Activated naive CD4-positive, alpha-beta T cell treated with anti-CD3 and anti-CD28 coated beads, Interleukin-2, amount 10 ng/mL, durations not matched to agents 7 days and 5 days (primary cell): Measurements from ENCODE around the gene BTBD9.
"Not testable (repeated sequence)": the region's sequence is repeated elsewhere in the genome, so short reads cannot be mapped to it uniquely, and the experiment has no call there.

ENCODE experiments used
- CTCF ChIA-PET: fragments of 350-600 bp; sonication (Branson Sonifier 250); formaldehyde crosslinking; loops from one replicate; lab custom pipeline; 2021; ENCODE audit warnings: antibody characterized with exemption; lab: Charles Lee
- DNase-seq: peaks from one replicate; pipeline ENCODE4 v3.0.0-alpha.2; 2020
- H3K27ac Mint-ChIP-seq: one replicate; pipeline ENCODE4 v1.8.0; 2021; ENCODE audit warnings: mild to moderate bottlenecking, moderate library complexity, mixed read lengths
- H3K27me3 Mint-ChIP-seq: one replicate; pipeline ENCODE4 v1.8.0; 2021; ENCODE audit warnings: mild to moderate bottlenecking, mixed read lengths
- H3K36me3 Mint-ChIP-seq: one replicate; pipeline ENCODE4 v1.8.0; 2021; ENCODE audit warnings: mixed read lengths
- H3K4me1 Mint-ChIP-seq: one replicate; pipeline ENCODE4 v1.8.0; 2021; ENCODE audit warnings: mixed read lengths
- H3K4me3 Mint-ChIP-seq: one replicate; pipeline ENCODE4 v1.8.0; 2021; ENCODE audit warnings: mild to moderate bottlenecking, moderate library complexity, mixed read lengths
- H3K9me3 Mint-ChIP-seq: one replicate; pipeline ENCODE4 v1.8.0; 2021; ENCODE audit warnings: mixed read lengths

The BTBD9 gene

GRCh38 chr6:38349795-38350194 lies 289.9 kb downstream of the BTBD9 start:
- no peak for DNase-seq
- no peaks in the 10 kb centered on the region for H3K4me1 Mint-ChIP-seq
- H3K4me3 Mint-ChIP-seq, result no peak overlapping the region
- no peak overlapping the region for H3K27ac Mint-ChIP-seq
- CTCF ChIA-PET, result no interaction called here
- no peaks in the 10 kb centered on the region for H3K27me3 Mint-ChIP-seq
- no peaks in the 10 kb centered on the region for H3K9me3 Mint-ChIP-seq
- no peaks in the 10 kb centered on the region for H3K36me3 Mint-ChIP-seq

- Mint-ChIP-seq H3K27me3 (no peaks in the 10 kb centered on the region), H3K36me3 (no peaks in the 10 kb centered on the region), H3K27ac (no peak overlapping the region), H3K9me3 (no peaks in the 10 kb centered on the region), H3K4me3 (no peak overlapping the region), H3K4me1 (no peaks in the 10 kb centered on the region)
- no peak for DNase-seq
- CTCF ChIA-PET, result no interaction called here
Measured at GRCh38 chr6:38349221-38349620, 290.5 kb downstream of the BTBD9 start.

- no peaks in the 10 kb centered on the region for H3K36me3 Mint-ChIP-seq
- CTCF ChIA-PET, result no interaction called here
- H3K4me1 Mint-ChIP-seq, result no peaks in the 10 kb centered on the region
- no peaks in the 10 kb centered on the region for H3K27me3 Mint-ChIP-seq
- H3K4me3 Mint-ChIP-seq, result no peak overlapping the region
- H3K9me3 Mint-ChIP-seq, result no peaks in the 10 kb centered on the region
- no peak for DNase-seq
- H3K27ac Mint-ChIP-seq, result no peak overlapping the region
Measured at GRCh38 chr6:38348371-38348770, 291.4 kb downstream of the BTBD9 start.

DNA sequence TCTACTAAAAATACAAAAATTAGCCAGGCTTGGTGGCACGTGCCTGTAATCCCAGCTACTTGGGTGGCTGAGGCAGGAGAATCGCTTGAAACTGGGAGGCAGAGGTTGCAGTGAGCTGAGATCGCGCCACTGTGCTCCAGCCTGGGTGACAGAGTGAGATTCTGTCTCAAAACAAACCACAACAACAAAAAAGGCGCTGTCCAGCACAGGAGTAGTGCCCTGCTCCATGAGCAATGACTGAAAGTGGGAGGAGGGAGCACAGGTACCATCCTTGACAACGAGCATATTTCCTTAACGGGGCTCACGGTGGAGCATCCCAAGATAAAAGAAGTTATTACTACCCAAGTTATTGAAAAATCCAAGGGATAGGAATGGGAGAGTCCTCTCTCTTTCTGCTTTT lies 291.9 kb downstream of the BTBD9 start:
- H3K27me3 Mint-ChIP-seq, DNase-seq, H3K9me3 Mint-ChIP-seq, H3K27ac Mint-ChIP-seq, H3K4me3 Mint-ChIP-seq, CTCF ChIA-PET, H3K4me1 Mint-ChIP-seq, H3K36me3 Mint-ChIP-seq: not testable (repeated sequence)

DNA sequence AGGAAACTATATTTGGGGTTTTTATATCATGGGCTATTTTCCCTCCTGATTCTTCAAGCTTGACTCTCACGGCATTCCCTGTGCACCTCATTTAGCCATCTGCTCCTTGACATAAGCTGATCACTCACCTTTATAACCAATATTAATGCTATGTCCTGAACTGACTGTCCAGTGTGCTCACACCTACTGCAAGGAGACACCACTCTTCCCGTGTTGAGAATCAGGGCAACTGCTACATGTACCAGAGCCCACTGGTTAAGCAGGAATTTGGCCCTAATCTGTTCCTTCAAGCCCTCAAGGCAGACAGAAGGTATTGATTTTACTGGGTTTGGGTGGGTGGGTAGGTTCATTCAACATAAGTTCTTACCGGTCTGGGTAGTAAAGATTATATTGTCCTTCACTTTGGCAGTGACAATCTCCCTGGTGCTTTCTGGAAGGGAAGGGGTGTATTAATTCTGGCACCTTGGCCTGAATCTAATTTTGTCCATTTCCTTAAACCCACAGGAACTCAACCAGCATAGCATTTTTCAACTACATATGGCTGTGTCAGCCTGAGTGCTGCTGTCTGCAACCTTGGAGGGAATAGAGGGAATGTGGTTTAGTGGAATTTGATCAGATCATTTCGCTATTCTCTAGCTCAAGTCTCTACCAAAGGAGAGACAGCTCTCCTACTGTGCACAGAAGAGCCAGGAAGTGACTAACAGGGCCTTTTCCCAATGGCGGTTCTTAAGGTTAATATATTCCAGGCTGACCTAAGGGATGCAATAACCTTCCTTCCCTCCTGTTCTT lies 293.2 kb downstream of the BTBD9 start:
- DNase-seq, result no peak
- Mint-ChIP-seq H3K27ac (no peak overlapping the region), H3K4me1 (no peaks in the 10 kb centered on the region), H3K9me3 (no peaks in the 10 kb centered on the region), H3K36me3 (no peaks in the 10 kb centered on the region), H3K4me3 (no peak overlapping the region), H3K27me3 (no peaks in the 10 kb centered on the region)
- CTCF ChIA-PET, result no interaction called here

- Mint-ChIP-seq H3K4me1 (no peaks in the 10 kb centered on the region), H3K27me3 (no peaks in the 10 kb centered on the region), H3K27ac (no peak overlapping the region), H3K4me3 (no peak overlapping the region), H3K36me3 (no peaks in the 10 kb centered on the region), H3K9me3 (no peaks in the 10 kb centered on the region)
- no peak for DNase-seq
- CTCF ChIA-PET, result no interaction called here
Measured at GRCh38 chr6:38345586-38345985, 294.1 kb downstream of the BTBD9 start.

- no peak for DNase-seq
- CTCF ChIA-PET, result no interaction called here
Measured at GRCh38 chr6:38341496-38341895, 298.2 kb downstream of the BTBD9 start.

DNA sequence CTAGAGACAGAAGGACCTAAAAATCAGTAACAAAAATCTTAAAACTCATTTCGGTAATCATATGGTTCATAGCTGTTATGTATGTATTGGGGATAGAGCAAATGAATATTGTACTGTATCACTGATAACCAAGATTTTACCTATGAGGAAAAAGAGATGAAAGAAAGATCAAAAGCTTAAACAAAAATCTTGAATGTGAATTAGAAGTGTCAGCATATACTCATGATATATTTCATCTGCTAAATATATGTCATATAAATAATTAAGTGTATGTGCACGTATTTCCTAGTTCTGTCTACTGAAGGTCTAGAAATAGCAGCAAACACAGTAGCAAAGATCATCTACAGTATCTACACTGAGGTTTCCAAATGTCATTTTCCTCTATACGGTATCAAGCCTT lies 299.8 kb downstream of the BTBD9 start:
- H3K27me3 Mint-ChIP-seq, result no peaks in the 10 kb centered on the region
- H3K4me1 Mint-ChIP-seq, result no peaks in the 10 kb centered on the region
- H3K4me3 Mint-ChIP-seq, result no peak overlapping the region
- CTCF ChIA-PET, result no interaction called here
- H3K36me3 Mint-ChIP-seq, result no peaks in the 10 kb centered on the region
- H3K27ac Mint-ChIP-seq, result no peak overlapping the region
- no peak for DNase-seq
- H3K9me3 Mint-ChIP-seq, result peaks cover under 1% of the 10 kb centered on the region

More at GRCh38 chr6:38341496-38341895, 298.2 kb downstream of the BTBD9 start:
- H3K27me3 Mint-ChIP-seq, result no peaks in the 10 kb centered on the region
- H3K27ac Mint-ChIP-seq, result no peak overlapping the region
- H3K36me3 Mint-ChIP-seq, result no peaks in the 10 kb centered on the region
- no peak overlapping the region for H3K4me3 Mint-ChIP-seq
- H3K4me1 Mint-ChIP-seq, result no peaks in the 10 kb centered on the region
- H3K9me3 Mint-ChIP-seq, result no peaks in the 10 kb centered on the region

DNA sequence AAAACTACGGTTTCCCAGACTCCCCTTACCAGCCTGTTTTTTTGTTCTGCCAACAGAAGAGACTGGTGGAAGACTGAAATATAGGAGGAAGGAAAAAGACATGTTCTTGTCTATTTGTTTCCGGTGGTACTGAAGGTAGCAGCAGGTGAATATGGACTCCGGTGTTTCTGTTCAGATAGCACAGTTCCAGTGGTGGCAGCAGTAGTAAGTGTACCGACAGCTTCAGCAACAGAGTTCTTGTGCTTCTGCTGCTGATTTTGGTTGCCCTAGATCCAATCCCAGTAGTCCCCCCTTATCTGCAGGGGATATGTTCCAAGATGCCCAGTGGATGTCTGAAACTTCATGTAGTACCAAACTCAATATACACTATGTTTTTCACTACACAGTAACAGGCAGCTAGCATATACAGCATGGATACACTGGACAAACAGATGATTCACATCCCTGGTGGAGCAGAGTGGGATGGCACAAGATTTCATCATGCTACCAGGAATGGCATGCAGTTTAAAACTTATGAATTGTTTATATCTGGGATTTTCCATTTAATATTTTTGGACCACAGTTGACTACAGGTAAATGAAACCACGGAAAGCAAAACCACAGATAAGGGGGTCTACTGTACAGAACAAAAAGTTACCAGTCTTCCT lies 301.8 kb downstream of the BTBD9 start:
- peaks cover 3% of the 10 kb centered on the region for H3K36me3 Mint-ChIP-seq
- H3K4me1 Mint-ChIP-seq, result no peaks in the 10 kb centered on the region
- no peak for DNase-seq
- no peak overlapping the region for H3K27ac Mint-ChIP-seq
- no peak overlapping the region for H3K4me3 Mint-ChIP-seq
- H3K27me3 Mint-ChIP-seq, result no peaks in the 10 kb centered on the region
- peaks cover 15% of the 10 kb centered on the region for H3K9me3 Mint-ChIP-seq
- CTCF ChIA-PET, result no interaction called here

DNA sequence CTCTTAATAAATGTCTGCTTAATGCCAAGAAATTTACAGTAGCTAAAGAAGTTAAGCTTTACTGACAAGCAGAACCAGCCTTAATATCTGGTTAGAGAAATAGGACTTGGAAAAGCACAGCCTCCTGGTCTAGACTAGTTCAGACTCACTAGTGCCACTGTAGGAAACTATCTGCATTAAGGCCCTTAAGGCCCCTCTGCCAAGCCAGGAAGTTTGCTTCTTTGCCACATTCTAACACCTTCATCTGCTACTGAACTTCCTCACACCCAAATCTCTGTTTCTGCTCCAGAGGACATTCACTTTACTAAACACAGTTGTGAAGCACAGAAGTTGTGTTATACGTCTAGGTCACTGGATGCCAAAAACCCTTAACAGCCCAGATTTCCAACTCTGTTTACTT lies 302.8 kb downstream of the BTBD9 start:
- Mint-ChIP-seq H3K9me3 (peaks cover 16% of the 10 kb centered on the region), H3K36me3 (peaks cover 3% of the 10 kb centered on the region), H3K27ac (no peak overlapping the region), H3K4me3 (no peak overlapping the region), H3K4me1 (no peaks in the 10 kb centered on the region), H3K27me3 (no peaks in the 10 kb centered on the region)
- DNase-seq, result no peak
- CTCF ChIA-PET, result no interaction called here

DNA sequence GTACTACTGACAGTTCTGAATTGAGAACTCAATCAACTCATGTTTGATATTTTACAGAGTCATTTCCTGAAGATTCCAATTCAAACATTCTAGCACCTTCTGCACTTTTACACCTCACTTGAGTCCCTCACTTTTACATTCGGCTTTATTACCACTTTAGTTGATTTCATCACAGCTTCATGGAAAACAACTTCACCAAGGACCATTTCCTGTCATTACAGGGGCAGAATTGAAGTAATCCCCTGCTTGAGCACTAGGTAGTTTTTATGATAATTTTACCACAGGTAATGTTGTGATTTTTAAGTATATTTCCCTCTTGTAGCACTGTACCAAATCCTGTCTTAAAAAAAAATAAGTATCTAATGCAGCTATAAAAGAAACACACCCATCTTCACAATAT lies 312.9 kb downstream of the BTBD9 start:
- H3K36me3 Mint-ChIP-seq, result no peaks in the 10 kb centered on the region
- no peak overlapping the region for H3K4me3 Mint-ChIP-seq
- H3K27me3 Mint-ChIP-seq, result no peaks in the 10 kb centered on the region
- H3K4me1 Mint-ChIP-seq, result no peaks in the 10 kb centered on the region
- no peaks in the 10 kb centered on the region for H3K9me3 Mint-ChIP-seq
- CTCF ChIA-PET, result no interaction called here
- DNase-seq, result no peak
- H3K27ac Mint-ChIP-seq, result no peak overlapping the region

- CTCF ChIA-PET, result no interaction called here
- Mint-ChIP-seq H3K9me3 (no peaks in the 10 kb centered on the region), H3K4me1 (no peaks in the 10 kb centered on the region), H3K27me3 (no peaks in the 10 kb centered on the region), H3K36me3 (no peaks in the 10 kb centered on the region), H3K27ac (no peak overlapping the region), H3K4me3 (no peak overlapping the region)
- DNase-seq, result no peak
Measured at GRCh38 chr6:38323216-38323615, 316.5 kb downstream of the BTBD9 start.

DNA sequence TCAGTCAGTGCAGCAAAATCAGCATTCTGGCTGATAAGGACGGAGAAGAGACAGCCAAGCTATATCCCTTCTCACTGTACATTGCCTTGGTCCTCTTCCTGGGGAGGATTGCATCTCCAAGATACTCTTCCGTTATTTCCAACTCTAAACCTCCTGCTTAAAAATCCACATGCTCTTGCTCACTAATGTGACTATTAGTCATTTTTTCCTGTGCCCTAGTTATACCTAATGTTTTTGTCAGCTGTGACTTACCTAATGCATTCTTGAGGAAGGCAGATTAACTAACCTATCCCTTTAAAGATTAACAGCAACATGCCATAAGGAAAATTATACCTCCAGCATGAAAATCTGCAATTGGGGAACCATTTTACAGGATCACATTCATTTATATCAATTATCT lies 317.6 kb downstream of the BTBD9 start:
- DNase-seq, result no peak
- Mint-ChIP-seq H3K9me3 (no peaks in the 10 kb centered on the region), H3K27ac (no peak overlapping the region), H3K4me3 (no peak overlapping the region), H3K36me3 (no peaks in the 10 kb centered on the region), H3K27me3 (no peaks in the 10 kb centered on the region), H3K4me1 (no peaks in the 10 kb centered on the region)
- CTCF ChIA-PET, result no interaction called here

DNA sequence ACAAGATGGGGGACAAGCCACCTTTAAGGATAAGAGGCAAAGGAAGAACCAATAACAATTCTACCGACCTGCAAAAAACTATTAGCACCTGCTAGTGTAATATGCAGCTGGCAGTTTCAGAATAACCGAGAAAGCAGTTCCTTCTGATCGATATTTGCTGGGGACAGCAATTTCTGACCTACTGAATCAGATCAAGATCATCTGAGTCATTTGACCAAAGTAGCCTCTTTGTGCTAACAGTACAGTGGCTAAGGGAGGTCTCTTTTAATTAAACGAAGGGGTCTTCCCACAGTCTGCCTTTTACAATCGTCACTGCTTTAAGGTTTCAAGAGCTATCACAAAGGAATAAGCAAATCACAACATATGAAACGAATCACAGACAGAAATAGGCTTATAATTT lies 318.9 kb downstream of the BTBD9 start:
- H3K4me1 Mint-ChIP-seq, result no peaks in the 10 kb centered on the region
- DNase-seq, result no peak
- H3K4me3 Mint-ChIP-seq, result no peak overlapping the region
- CTCF ChIA-PET, result no interaction called here
- no peaks in the 10 kb centered on the region for H3K9me3 Mint-ChIP-seq
- no peaks in the 10 kb centered on the region for H3K27me3 Mint-ChIP-seq
- no peak overlapping the region for H3K27ac Mint-ChIP-seq
- no peaks in the 10 kb centered on the region for H3K36me3 Mint-ChIP-seq

DNA sequence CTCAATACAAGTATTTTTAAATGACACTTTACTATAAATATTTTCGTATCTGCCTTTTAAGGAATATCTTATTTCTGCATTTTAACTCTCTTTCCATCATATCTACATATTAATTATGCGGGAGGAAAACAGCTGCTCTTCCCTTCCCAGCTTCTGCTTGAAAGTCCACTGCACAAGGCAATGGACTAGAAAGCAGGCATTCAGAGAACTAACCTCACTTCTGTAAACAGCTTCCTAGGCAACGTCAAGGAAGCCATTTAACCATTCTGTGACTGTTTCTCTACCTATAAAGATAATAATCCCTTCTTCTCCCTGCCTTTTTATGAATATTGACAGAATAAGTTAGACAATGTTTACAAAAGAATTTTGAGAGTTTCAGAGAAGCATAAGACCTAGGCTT lies 319.4 kb downstream of the BTBD9 start:
- no peaks in the 10 kb centered on the region for H3K4me1 Mint-ChIP-seq
- H3K27me3 Mint-ChIP-seq, result no peaks in the 10 kb centered on the region
- no peaks in the 10 kb centered on the region for H3K36me3 Mint-ChIP-seq
- DNase-seq, result no peak
- H3K27ac Mint-ChIP-seq, result no peak overlapping the region
- no peaks in the 10 kb centered on the region for H3K9me3 Mint-ChIP-seq
- CTCF ChIA-PET, result no interaction called here
- no peak overlapping the region for H3K4me3 Mint-ChIP-seq
